Thymus (tissue), 11 donors: ENCODE results near the gene PODN. TPM values are rescaled to one million over a fixed set of nuclear protein-coding genes. Genes with fewer than 3 reads are reported as not detected.

ENCODE experiments used
- DNase-seq, 9 donors: peaks; one replicate each; pipeline ENCODE4 v3.0.0-alpha.2; 2013; ENCODE audit warnings: low spot score in 9 of 9, low read depth in 6 of 9, missing footprints in 1 of 9
- H3K27ac ChIP-seq, 2 donors: one replicate each; pipeline ENCODE4 v1.5.1; 2013; ENCODE audit warnings: control low read depth in 1 of 2, low read depth in 1 of 2, low read length in 1 of 2, mild to moderate bottlenecking in 1 of 2, moderate library complexity in 1 of 2
- H3K27me3 ChIP-seq, 2 donors: one replicate each; pipeline ENCODE4 v1.5.1; 2013; ENCODE audit warnings: low read length in 1 of 2; ENCODE audit not compliant: control insufficient read depth in 2 of 2, insufficient read depth in 1 of 2
- H3K36me3 ChIP-seq, 2 donors: one replicate each; pipeline ENCODE4 v1.5.1; 2013; ENCODE audit warnings: low read length in 1 of 2, mild to moderate bottlenecking in 1 of 2, moderate library complexity in 1 of 2; ENCODE audit not compliant: control insufficient read depth in 2 of 2, insufficient read depth in 2 of 2
- H3K4me1 ChIP-seq, 2 donors: one replicate each; pipeline ENCODE4 v1.5.1; 2013; ENCODE audit warnings: low read length in 2 of 2; ENCODE audit not compliant: control insufficient read depth in 2 of 2, insufficient read depth in 2 of 2
- H3K4me3 ChIP-seq, 2 donors: one replicate each; pipeline ENCODE4 v1.5.1; 2013; ENCODE audit warnings: low read length in 2 of 2, control low read depth in 1 of 2, mild to moderate bottlenecking in 1 of 2
- H3K9me3 ChIP-seq, 2 donors: one replicate each; pipeline ENCODE4 v1.5.1; 2013; ENCODE audit warnings: low read length in 1 of 2, mild to moderate bottlenecking in 1 of 2; ENCODE audit not compliant: control insufficient read depth in 2 of 2, insufficient read depth in 1 of 2
- WGBS: extraction: QIAGEN DNeasy Blood & Tissue Kit; methylation state at CpG from one replicate; pipeline ENCODE4 v1.1.7; 2013; 5-methylcytosine and 5-hydroxymethylcytosine counted together
- polyA plus RNA-seq: library from polyadenylated mRNA; stranded (reverse); fragments of 200-250 nt; gene quantifications from one replicate; pipeline ENCODE4 v1.2.3, GENCODE V29; 2013
- total RNA-seq: library from RNA; stranded (reverse); fragments of 120-200 nt; gene quantifications from one replicate; pipeline ENCODE4 v1.2.4, GENCODE V29; 2013
- donor health status: healthy.

PODN gene
- total and polyA plus RNA-seq, 2 donors = 1.4 to 4.8 TPM

GRCh38 chr1:53047737-53048736 lies 14.0 kb upstream of the PODN start:
- H3K27me3 ChIP-seq = no peaks in the 10 kb centered on the region
- H3K4me1 ChIP-seq = peaks cover 21% of the 10 kb centered on the region in 2 donors
- no peak overlapping the region for H3K4me3 ChIP-seq
- peaks cover 4 to 21% of the 10 kb centered on the region in 2 donors for H3K36me3 ChIP-seq
- 18% methylated on average over 5 of the region's 5 CpGs for WGBS
- H3K9me3 ChIP-seq = no peaks in the 10 kb centered on the region
- DNase-seq = peak in 4 of 9 donors; percentile 21 to 62 (median 34)
- peak overlapping the region in 1 of 2 donors; percentile 48 for H3K27ac ChIP-seq

DNA sequence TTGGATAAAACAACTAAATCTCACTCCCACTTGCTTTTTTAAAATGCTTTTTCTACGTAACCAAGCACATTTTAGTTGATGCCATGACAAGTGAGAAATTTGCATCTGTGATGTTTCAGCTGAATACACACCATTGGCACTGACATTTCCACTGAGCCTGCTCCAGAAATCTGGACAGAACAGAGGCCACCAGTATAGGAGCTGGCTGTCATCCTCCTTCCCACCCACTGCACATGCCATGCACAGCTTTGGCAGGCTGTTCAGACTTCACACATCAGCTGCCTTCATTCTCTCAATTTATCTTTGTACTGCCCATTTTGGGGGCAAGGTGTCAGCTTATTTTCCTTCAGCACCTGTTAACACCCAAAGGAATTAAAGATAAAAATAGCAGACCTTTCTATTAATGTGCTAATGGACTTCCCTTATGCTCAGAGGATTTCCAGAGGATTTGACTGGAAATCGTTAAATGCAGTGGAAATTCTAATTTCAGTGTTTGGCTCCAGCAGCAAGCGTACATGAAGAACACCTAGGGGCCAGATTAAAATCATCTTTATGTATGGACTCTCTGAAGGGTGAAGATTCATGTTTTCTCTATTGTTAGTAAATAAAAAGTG lies 12.9 kb upstream of the PODN start:
- WGBS = 97% methylated on average over 3 of the region's 3 CpGs
- DNase-seq = no peak
- Histone ChIP-seq H3K9me3 (no peaks in the 10 kb centered on the region), H3K4me1 (peaks cover 21% of the 10 kb centered on the region in 2 donors), H3K27ac (no peak overlapping the region), H3K27me3 (no peaks in the 10 kb centered on the region), H3K36me3 (peaks cover 10 to 26% of the 10 kb centered on the region in 2 donors), H3K4me3 (no peak overlapping the region)

DNA sequence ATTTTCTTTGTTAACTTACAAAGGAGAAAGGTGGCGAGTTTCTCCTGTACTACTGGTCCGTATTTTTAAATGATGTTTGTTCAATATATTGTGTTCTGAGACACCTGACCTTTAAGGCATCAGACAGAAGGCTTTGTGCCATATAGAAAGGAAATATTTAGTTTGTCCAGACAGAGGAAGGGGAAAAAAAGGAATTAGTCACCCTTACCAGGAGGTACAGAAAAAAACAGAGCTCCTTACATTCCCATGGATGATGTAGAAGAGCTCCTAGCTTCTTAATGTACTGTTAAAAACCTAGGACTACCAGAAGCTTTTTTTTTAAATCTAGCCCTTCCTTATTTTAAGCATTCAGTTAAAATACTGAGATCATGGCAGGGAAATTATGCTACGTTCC lies 12.4 kb upstream of the PODN start:
- Histone ChIP-seq H3K9me3 (no peaks in the 10 kb centered on the region), H3K36me3 (peaks cover 10 to 26% of the 10 kb centered on the region in 2 donors), H3K4me3 (no peak overlapping the region), H3K4me1 (peaks cover 21% of the 10 kb centered on the region in 2 donors), H3K27me3 (no peaks in the 10 kb centered on the region), H3K27ac (no peak overlapping the region)
- 96% methylated on average over 3 of the region's 3 CpGs for WGBS
- no peak for DNase-seq

DNA sequence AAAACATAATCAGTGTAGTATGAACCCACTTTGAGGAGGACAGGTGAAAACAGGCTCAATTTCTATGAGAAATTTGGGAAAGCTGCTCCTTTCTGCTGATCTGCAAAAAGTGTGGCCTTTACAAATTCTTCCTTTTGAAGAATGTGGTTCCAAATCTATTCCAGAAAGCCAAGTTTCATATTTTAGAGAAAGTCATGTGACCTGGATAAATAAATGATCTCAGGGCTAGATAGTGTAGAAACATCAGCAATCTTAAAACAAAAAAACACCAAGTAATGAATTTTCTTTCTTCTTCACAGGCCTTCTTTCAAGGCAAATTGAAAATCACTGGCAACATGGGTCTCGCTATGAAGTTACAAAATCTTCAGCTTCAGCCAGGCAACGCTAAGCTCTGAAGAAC lies 11.7 kb upstream of the PODN start:
- WGBS = 95% methylated on average over 2 of the region's 2 CpGs
- Histone ChIP-seq H3K27ac (no peak overlapping the region), H3K27me3 (no peaks in the 10 kb centered on the region), H3K4me1 (peaks cover 21% of the 10 kb centered on the region in 2 donors), H3K9me3 (no peaks in the 10 kb centered on the region), H3K4me3 (no peak overlapping the region), H3K36me3 (peaks cover 10 to 26% of the 10 kb centered on the region in 2 donors)
- DNase-seq = no peak

GRCh38 chr1:53051676-53052075 lies 10.3 kb upstream of the PODN start:
- Histone ChIP-seq H3K9me3 (no peaks in the 10 kb centered on the region), H3K27ac (no peak overlapping the region), H3K4me1 (peaks cover 17 to 20% of the 10 kb centered on the region in 2 donors), H3K4me3 (no peak overlapping the region), H3K36me3 (peaks cover 10 to 26% of the 10 kb centered on the region in 2 donors), H3K27me3 (no peaks in the 10 kb centered on the region)
- no peak for DNase-seq
- 41% methylated on average over 1 of the region's 1 CpG for WGBS

GRCh38 chr1:53057127-53057526 lies 4.9 kb upstream of the PODN start:
- peaks cover 12 to 20% of the 10 kb centered on the region in 2 donors for H3K27me3 ChIP-seq
- no peak overlapping the region for H3K27ac ChIP-seq
- DNase-seq = no peak
- H3K9me3 ChIP-seq = no peaks in the 10 kb centered on the region
- 96% methylated on average over 2 of the region's 2 CpGs for WGBS
- no peak overlapping the region for H3K4me3 ChIP-seq
- peaks cover 6 to 9% of the 10 kb centered on the region in 2 donors for H3K36me3 ChIP-seq
- H3K4me1 ChIP-seq = no peaks in the 10 kb centered on the region

DNA sequence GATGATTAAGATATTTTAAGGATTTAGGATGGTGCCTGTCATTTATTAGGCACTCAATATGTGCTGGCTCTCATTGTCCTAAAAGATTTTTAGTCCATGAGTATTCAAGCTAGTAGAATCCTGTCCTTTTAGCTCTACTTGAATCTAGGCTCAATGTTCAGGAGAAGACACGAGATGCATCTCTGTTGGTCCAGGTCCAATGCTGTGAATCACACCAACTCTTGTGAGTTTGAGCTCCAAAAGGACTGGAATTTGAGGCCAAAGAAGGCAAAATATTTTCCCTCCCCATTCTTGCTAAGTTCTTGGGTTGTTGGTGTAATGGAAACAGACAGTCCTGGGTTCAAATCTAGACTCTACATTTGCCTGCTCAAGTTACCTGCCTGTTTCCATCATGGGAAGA lies 1.4 kb upstream of the PODN start:
- 97% methylated on average over 1 of the region's 1 CpG for WGBS

GRCh38 chr1:53061123-53061858 lies 722 bp upstream of the PODN start:
- H3K27me3 ChIP-seq = peaks cover 16 to 47% of the 10 kb centered on the region in 2 donors
- H3K36me3 ChIP-seq = no peaks in the 10 kb centered on the region
- no peaks in the 10 kb centered on the region for H3K9me3 ChIP-seq
- no peak overlapping the region for H3K27ac ChIP-seq
- peak overlapping the region; percentile 20 to 47 for H3K4me3 ChIP-seq
- DNase-seq = no peak
- peaks cover 3 to 10% of the 10 kb centered on the region in 2 donors for H3K4me1 ChIP-seq
- 56% methylated on average over 19 of the region's 19 CpGs for WGBS

More for the DNA sequence above, 1.4 kb upstream of the PODN start:
- Histone ChIP-seq H3K27ac (no peak overlapping the region), H3K36me3 (no peaks in the 10 kb centered on the region), H3K27me3 (peaks cover 16 to 47% of the 10 kb centered on the region in 2 donors), H3K4me1 (peaks cover 3 to 10% of the 10 kb centered on the region in 2 donors), H3K9me3 (no peaks in the 10 kb centered on the region), H3K4me3 (no peak overlapping the region)
- no peak for DNase-seq
